ENCODE data around the gene MEGF6.

Gene MEGF6

GRCh38 chr1:3450202-3450863, 161.0 kb downstream of the MEGF6 start:
- no peak for TF ChIP-seq CTCF (IDR thresholded peaks at IDR 0.05; ENCODE audit: control extremely low read depth, extremely low read depth, low read depth, missing control alignments)
- ChIA-PET CTCF (no interaction called here), POLR2A (no interaction called here)
- no peak for DNase-seq (ENCODE audit: extremely low spot score)

- POLR2A ChIA-PET: no interaction called here
- TF ChIP-seq CTCF (IDR thresholded peaks at IDR 0.05; ENCODE audit: control extremely low read depth, extremely low read depth, low read depth, missing control alignments): no peak
- CTCF ChIA-PET: interaction anchor here (1.3 kb wide), 1 partner anchor 8 kb away, joined by 5 read pairs; no protein-coding TSS in a partner anchor
- DNase-seq (ENCODE audit: extremely low spot score): no peak
Observed at GRCh38 chr1:3444736-3445135, 166.6 kb downstream of the MEGF6 start.

GRCh38 chr1:3444298-3444697, 167.0 kb downstream of the MEGF6 start:
- POLR2A ChIA-PET: no interaction called here
- no peak for TF ChIP-seq CTCF (IDR thresholded peaks at IDR 0.05; ENCODE audit: control extremely low read depth, extremely low read depth, low read depth, missing control alignments)
- CTCF ChIA-PET: interaction anchor here (1.3 kb wide), 1 partner anchor 9 kb away, joined by 5 read pairs; no protein-coding TSS in a partner anchor
- no peak for DNase-seq (ENCODE audit: extremely low spot score)

- TF ChIP-seq CTCF (IDR thresholded peaks at IDR 0.05; ENCODE audit: control extremely low read depth, extremely low read depth, low read depth, missing control alignments): no peak
- ChIA-PET POLR2A (no interaction called here), CTCF (interaction anchor here (1.1 kb wide), 1 partner anchor 9 kb away, joined by 5 read pairs; no protein-coding TSS in a partner anchor)
- no peak for DNase-seq (ENCODE audit: extremely low spot score)
Observed at GRCh38 chr1:3443807-3444206, 167.5 kb downstream of the MEGF6 start.

GRCh38 chr1:3442901-3443300, 168.4 kb downstream of the MEGF6 start:
- no peak for DNase-seq (ENCODE audit: extremely low spot score)
- POLR2A ChIA-PET: no interaction called here

GRCh38 chr1:3442331-3442730, 169.0 kb downstream of the MEGF6 start:
- ChIA-PET CTCF (interaction anchor here (1.6 kb wide), 1 partner anchor 10 kb away, joined by 10 read pairs; no protein-coding TSS in a partner anchor), POLR2A (no interaction called here)
- no peak for DNase-seq (ENCODE audit: extremely low spot score)
- TF ChIP-seq CTCF (IDR thresholded peaks at IDR 0.05; ENCODE audit: control extremely low read depth, extremely low read depth, low read depth, missing control alignments): no peak

More at GRCh38 chr1:3442901-3443300, 168.4 kb downstream of the MEGF6 start:
- TF ChIP-seq CTCF (IDR thresholded peaks at IDR 0.05; ENCODE audit: control extremely low read depth, extremely low read depth, low read depth, missing control alignments): no peak
- CTCF ChIA-PET: interaction anchor here (1.1 kb wide), 1 partner anchor 10 kb away, joined by 5 read pairs; no protein-coding TSS in a partner anchor
